Islet of Langerhans (tissue), 1 donor: ENCODE results near the gene LYRM7.
"Not testable (repeated sequence)": the region's sequence is repeated elsewhere in the genome, so short reads cannot be mapped to it uniquely, and the experiment has no call there.

Source experiments
- FAIRE-seq: peaks from one replicate; lab custom pipeline; 2011; peaks lifted over from hg19 to GRCh38; lab: Jason Lieb, UNC

LYRM7 gene

DNA sequence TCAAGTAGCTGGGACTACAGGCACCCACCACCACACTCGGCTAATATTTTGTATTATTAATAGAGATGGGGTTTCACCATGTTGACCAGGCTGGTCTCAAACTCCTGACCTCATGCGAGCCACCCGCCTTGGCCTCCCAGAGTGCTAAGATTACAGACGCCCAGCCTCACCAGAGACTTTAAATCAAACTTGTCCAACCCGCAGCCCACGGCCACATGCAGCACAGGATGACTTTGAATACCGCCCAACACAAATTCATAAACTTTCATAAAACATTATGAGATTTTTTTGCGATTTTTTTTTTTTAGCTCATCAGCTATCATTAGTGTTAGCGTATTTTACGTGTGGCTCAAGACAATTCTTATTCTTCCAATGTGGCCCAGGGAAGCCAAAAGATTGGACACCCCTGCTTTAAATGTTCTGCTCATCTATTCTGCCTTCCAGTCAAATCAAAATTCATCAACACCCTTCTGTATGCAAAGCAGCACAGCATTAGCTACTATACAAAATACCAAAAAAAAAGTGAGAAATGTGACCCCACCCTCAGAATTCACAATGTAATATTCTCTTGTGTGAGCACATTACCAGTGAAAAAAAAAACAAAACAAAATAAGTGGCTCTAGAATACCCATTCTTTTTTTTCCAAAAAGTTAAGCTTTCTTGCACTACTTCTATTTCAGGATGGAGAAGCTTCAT is 50.4 kb downstream of the LYRM7 start:
- no peak for FAIRE-seq

DNA sequence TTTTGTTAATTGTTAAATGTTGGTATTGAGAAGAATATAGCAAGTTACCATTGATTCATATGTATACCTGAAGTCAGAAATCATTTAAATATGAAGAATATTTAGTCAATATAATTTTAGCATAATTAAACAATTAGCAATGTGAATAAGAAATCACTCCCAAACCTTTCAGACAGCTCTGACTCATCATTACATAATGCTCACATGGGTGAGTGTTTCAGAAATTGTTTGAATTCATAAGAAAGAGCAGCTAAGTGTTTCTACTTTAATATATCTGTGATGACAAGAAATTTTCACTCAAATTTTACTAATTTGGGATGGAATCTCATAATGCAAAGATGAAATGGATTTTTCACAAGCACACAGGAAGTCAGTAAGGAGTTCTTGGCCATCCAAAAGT is 51.1 kb downstream of the LYRM7 start:
- FAIRE-seq, result peak; percentile 68

GRCh38 chr5:131222731-131223130 is 52.0 kb downstream of the LYRM7 start:
- FAIRE-seq, result no peak

- no peak for FAIRE-seq
Observed at GRCh38 chr5:131223751-131224386, 53.1 kb downstream of the LYRM7 start.

GRCh38 chr5:131224387-131225201 is 53.9 kb downstream of the LYRM7 start:
- FAIRE-seq, result no peak

DNA sequence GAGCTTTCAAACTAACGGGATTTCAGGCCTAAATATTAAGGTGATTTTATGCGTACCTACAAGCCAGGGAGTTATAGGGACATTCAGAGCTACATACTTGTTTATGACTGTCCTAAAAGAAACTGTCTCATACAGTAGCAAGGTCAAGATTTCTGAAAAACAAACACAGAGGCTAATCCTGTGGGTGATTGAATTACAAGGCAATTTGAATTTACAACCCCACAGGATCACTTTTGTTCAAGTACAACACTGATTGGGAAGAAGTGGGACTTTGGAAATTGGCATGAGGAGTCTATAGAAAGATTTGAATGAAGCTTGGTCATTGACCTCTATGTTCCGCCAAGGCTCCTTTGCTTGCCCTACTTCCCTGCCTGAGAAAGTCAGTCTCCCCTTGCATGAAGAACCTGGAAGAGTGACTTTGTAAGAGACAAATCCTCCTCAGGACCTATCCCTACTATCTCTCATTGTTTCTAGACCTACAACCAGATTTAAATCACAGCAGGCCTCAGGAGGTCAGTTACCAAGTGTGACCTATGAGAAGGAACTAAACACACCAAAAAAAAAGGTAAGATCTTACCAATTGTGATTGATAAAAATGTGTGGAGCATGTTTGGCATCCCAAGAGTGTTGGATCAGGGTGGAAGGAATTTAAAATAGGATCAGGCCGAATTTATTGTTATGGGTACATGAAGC is 54.7 kb downstream of the LYRM7 start:
- FAIRE-seq, result no peak

GRCh38 chr5:131226899-131227298 is 56.2 kb downstream of the LYRM7 start:
- no peak for FAIRE-seq

- FAIRE-seq, result no peak
Observed at GRCh38 chr5:131228646-131229045, 57.9 kb downstream of the LYRM7 start.

GRCh38 chr5:131229623-131230022 is 58.9 kb downstream of the LYRM7 start:
- no peak for FAIRE-seq

GRCh38 chr5:131230406-131230805 is 59.7 kb downstream of the LYRM7 start:
- no peak for FAIRE-seq

DNA sequence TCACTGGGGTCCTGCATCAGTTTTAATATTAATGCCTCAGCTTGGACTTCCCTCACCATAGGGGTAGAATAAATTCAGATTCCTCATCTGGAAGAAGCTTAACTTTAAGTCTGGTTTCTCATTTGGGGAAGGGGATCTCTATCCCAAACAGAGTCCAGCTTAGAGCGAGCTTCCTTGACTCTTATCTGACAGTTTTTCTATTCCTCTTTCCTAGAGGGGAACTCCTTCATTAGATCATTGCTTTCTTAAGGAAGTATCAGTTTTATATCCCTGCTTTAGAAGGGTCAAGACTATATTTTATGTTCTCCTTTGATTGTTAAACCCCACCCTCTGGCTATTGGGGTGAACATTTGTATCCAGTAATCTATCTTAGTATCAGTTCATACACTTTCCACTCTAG is 68.9 kb downstream of the LYRM7 start:
- no peak for FAIRE-seq

GRCh38 chr5:131242728-131243255 is 72.0 kb downstream of the LYRM7 start:
- no peak for FAIRE-seq

DNA sequence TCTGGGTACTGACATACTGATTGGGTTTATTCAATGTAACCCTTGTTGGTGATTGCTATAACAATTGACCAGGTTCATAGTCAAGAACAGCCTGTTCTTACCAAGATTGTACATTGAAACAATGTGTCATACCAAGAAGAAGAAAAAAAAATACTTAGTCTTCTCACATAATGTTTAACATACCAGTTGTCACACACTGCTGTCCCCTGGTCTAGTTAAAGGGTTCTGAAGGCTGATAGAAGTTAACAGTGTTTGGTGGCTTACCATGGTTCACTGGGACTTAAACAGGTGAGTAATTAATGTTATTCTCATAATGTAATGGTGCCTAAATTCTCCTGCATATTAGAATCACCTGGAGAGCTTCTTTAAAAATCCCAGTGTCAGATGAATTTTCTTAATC is 74.6 kb downstream of the LYRM7 start:
- FAIRE-seq, result no peak

- FAIRE-seq, result no peak
Observed at GRCh38 chr5:131245948-131246347, 75.2 kb downstream of the LYRM7 start.

DNA sequence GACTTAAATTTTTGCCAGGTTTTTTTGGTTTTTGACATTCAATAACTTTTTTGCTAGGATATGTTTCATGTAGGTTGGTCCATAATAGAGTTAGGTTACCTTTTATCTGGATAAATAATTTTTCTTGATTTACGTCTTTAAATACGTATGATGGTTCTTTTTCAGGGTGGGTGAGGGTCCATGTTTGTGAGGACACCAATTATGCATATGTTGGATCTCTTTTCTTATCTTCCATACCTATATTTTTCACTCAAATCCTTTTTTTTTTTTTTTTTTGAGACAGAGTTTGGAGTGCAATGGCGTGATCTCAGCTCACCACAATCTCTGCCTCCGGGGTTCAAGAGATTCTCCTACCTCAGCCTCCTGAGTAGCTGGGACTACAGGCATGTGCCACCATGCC is 75.8 kb downstream of the LYRM7 start:
- no peak for FAIRE-seq

- peak; percentile 68 for FAIRE-seq
Observed at GRCh38 chr5:131250751-131251475, 80.2 kb downstream of the LYRM7 start.

DNA sequence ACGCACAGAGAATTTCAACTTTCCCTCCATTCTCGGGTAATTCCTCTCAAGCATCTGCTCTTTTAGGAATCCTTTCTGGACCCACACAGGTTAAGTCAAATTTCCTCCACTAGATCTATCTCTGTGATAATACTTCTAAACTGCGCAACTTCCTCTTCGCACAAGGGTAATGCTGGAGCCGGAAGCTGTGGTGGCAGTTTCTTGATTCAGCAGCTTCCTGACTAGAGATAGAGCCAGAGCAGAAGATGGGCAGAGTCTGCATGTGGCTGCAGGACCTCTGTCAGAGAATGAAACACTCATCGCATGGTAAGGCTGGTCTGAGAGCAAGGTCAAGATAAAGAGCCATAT is 82.1 kb downstream of the LYRM7 start:
- FAIRE-seq, result no peak

DNA sequence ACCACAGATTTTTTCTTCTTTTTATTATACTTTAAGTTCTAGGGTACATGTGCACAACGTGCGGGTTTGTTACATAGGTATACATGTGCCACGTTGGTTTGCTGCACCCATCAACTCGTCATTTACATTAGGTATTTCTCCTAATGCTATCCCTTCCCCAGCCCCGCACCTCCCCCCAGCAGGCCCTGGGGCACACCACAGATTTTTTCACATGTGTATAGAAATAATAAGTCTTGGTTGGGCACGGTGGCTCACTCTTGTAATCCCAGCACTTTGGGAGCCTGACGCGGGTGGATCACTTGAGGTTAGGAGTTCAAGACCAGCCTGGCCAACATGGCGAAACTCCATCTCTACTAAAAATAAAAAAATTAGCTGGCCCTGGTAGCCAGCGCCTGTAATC is 83.3 kb downstream of the LYRM7 start:
- not testable (repeated sequence) for FAIRE-seq

DNA sequence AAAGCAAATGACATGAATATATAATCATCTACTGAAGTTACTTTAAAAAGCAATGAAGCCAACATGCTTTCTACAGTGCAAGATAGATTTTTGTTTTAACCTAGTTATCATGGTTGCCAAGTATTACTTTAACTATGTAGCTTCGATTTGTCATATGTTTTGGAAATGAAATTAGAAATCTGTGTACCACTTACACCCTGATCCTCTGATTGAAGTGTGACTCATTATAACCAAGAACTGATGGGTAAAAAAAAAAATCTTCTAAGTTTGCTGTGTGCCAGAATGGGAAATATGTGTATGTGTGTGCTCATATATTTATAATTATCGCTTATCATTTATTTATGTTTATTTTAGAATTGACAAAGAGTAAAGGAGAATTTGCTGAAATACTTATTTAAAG is 84.0 kb downstream of the LYRM7 start:
- FAIRE-seq, result no peak
